Liver (tissue), 3 donors: ENCODE data around the gene MTOR.

Experiments
- HNF4G ChIP-seq: IDR thresholded peaks from 2 replicates; pipeline ENCODE4 v1.6.1; 2016; ENCODE audit warnings: antibody characterized with exemption
- JUND ChIP-seq, 2 donors: IDR thresholded peaks; 2 replicates each; pipeline ENCODE4 v1.6.1; 2016; ENCODE audit warnings: antibody characterized with exemption in 2 of 2
- NR2F2 ChIP-seq: IDR thresholded peaks from 2 replicates; pipeline ENCODE4 v1.6.1; 2016; ENCODE audit warnings: antibody characterized with exemption
- RAD21 ChIP-seq, 2 donors: IDR thresholded peaks; 2 replicates each; pipeline ENCODE4 v1.6.1; 2016; ENCODE audit warnings: antibody characterized with exemption in 2 of 2, mild to moderate bottlenecking in 2 of 2
- RXRA ChIP-seq, 2 donors: IDR thresholded peaks; 2 replicates each; pipeline ENCODE4 v1.6.1; 2017 to 2018; ENCODE audit warnings: antibody characterized with exemption in 2 of 2, mild to moderate bottlenecking in 1 of 2
- SP1 ChIP-seq: IDR thresholded peaks from 2 replicates; pipeline ENCODE4 v1.6.1; 2018; ENCODE audit warnings: antibody characterized with exemption, mild to moderate bottlenecking
- TAF1 ChIP-seq: conservative IDR thresholded peaks from 2 replicates; pipeline ENCODE4 v1.6.1; 2016; ENCODE audit warnings: antibody characterized with exemption, mild to moderate bottlenecking
- YY1 ChIP-seq: IDR thresholded peaks from 2 replicates; pipeline ENCODE4 v1.6.1; 2016; ENCODE audit warnings: antibody characterized with exemption, mild to moderate bottlenecking
- TF ChIP-seq, protein P1 (sequence below): fragments of 150-350 bp; IDR thresholded peaks from 2 replicates; pipeline ENCODE4 v1.5.1; 2017; ENCODE audit warnings: improper control_type of control experiment, low read depth, low read length; ENCODE audit not compliant: missing input control
- TF ChIP-seq, protein P2 (sequence below): IDR thresholded peaks from 2 replicates; pipeline ENCODE4 v1.6.1; 2016; ENCODE audit warnings: antibody characterized with exemption
- TF ChIP-seq, protein P3 (sequence below): IDR thresholded peaks from 2 replicates; pipeline ENCODE4 v1.6.1; 2016; ENCODE audit warnings: antibody characterized with exemption
- TF ChIP-seq, protein P4 (sequence below): IDR thresholded peaks from 2 replicates; pipeline ENCODE4 v1.6.1; 2016; ENCODE audit warnings: antibody characterized with exemption
- donor health status: healthy.
- donor health status: healthy.

DNA sequence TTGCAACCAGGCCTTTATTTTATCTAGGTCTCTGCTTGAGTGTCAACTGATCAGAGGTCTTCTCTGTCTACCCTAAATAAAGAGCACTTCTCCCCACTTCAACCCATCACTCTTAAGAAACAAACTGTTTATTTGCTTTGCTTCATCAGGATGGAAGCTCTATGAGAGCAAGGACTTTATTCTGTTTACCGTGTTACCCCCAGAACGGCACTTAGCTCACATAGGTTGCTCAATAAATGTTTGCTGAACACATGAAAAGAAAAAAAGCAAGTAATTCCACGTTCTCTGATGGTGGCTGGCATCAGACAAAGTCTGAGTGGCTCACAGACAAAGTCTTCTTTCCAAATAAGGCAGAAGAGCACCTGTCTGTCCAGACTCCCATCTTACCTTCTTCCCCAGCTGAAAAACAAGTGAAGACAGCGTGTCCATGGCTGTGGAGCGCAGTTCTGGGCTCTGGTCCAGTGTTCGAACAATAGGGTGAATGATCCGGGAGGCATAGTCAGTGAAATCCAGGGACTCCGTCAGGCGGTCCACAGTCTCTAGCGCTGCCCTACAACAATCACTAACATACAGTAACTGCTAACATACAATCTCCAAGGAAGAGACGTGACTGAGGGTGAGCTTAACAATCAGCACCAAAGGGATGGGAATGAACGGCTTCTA, 50.3 kb downstream of the MTOR start:
- TF ChIP-seq, protein P1, sequence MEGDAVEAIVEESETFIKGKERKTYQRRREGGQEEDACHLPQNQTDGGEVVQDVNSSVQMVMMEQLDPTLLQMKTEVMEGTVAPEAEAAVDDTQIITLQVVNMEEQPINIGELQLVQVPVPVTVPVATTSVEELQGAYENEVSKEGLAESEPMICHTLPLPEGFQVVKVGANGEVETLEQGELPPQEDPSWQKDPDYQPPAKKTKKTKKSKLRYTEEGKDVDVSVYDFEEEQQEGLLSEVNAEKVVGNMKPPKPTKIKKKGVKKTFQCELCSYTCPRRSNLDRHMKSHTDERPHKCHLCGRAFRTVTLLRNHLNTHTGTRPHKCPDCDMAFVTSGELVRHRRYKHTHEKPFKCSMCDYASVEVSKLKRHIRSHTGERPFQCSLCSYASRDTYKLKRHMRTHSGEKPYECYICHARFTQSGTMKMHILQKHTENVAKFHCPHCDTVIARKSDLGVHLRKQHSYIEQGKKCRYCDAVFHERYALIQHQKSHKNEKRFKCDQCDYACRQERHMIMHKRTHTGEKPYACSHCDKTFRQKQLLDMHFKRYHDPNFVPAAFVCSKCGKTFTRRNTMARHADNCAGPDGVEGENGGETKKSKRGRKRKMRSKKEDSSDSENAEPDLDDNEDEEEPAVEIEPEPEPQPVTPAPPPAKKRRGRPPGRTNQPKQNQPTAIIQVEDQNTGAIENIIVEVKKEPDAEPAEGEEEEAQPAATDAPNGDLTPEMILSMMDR: no peak
- no peak for TF ChIP-seq RAD21 (IDR thresholded peaks at IDR 0.05)
- TF ChIP-seq SP1: no peak
- TF ChIP-seq, protein P2, sequence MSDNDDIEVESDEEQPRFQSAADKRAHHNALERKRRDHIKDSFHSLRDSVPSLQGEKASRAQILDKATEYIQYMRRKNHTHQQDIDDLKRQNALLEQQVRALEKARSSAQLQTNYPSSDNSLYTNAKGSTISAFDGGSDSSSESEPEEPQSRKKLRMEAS: no peak
- no peak for TF ChIP-seq YY1
- no peak for TF ChIP-seq TAF1
- no peak for TF ChIP-seq HNF4G
- TF ChIP-seq RXRA (IDR thresholded peaks at IDR 0.05): peak in 1 of 2 donors; percentile 51
- TF ChIP-seq NR2F2: no peak
- TF ChIP-seq, protein P3, sequence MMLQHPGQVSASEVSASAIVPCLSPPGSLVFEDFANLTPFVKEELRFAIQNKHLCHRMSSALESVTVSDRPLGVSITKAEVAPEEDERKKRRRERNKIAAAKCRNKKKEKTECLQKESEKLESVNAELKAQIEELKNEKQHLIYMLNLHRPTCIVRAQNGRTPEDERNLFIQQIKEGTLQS: no peak
- no peak for TF ChIP-seq JUND (IDR thresholded peaks at IDR 0.05)
- TF ChIP-seq, protein P4, sequence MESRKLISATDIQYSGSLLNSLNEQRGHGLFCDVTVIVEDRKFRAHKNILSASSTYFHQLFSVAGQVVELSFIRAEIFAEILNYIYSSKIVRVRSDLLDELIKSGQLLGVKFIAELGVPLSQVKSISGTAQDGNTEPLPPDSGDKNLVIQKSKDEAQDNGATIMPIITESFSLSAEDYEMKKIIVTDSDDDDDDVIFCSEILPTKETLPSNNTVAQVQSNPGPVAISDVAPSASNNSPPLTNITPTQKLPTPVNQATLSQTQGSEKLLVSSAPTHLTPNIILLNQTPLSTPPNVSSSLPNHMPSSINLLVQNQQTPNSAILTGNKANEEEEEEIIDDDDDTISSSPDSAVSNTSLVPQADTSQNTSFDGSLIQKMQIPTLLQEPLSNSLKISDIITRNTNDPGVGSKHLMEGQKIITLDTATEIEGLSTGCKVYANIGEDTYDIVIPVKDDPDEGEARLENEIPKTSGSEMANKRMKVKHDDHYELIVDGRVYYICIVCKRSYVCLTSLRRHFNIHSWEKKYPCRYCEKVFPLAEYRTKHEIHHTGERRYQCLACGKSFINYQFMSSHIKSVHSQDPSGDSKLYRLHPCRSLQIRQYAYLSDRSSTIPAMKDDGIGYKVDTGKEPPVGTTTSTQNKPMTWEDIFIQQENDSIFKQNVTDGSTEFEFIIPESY: no peak
